Stomach (tissue), 9 donors: ENCODE measurements around the gene WFIKKN2. TPM values are rescaled to one million over a fixed set of nuclear protein-coding genes. Genes with fewer than 3 reads are reported as not detected.

Experiments
- DNase-seq, 2 donors: peaks; one replicate each; pipeline versions ENCODE4 v3.0.0 to v3.0.0-alpha.2; 2013 to 2019
- H3K27ac ChIP-seq, 5 donors: fragments of 200-600 bp in 4 of 5; sonication (generic) in 4 of 5; one replicate each; pipeline ENCODE4 v1.5.1; 2013 to 2019; ENCODE audit warnings: mild to moderate bottlenecking in 1 of 5, moderate library complexity in 1 of 5
- H3K27me3 ChIP-seq, 3 donors: fragments of 200-600 bp; sonication (generic); one replicate each; pipeline ENCODE4 v1.5.1; 2017 to 2019; ENCODE audit warnings: mixed run types in 1 of 3
- H3K36me3 ChIP-seq, 4 donors: fragments of 200-600 bp; sonication (generic); 1 replicate in 3 of 4; 2 replicates in 1 of 4; pipeline ENCODE4 v1.5.1; 2016 to 2019
- H3K4me1 ChIP-seq, 4 donors: fragments of 200-600 bp; sonication (generic); one replicate each; pipeline ENCODE4 v1.5.1; 2016 to 2019
- H3K4me3 ChIP-seq, 4 donors: fragments of 200-600 bp; sonication (generic) in 3 of 4; one replicate each; pipeline ENCODE4 v1.5.1; 2016 to 2019; ENCODE audit warnings: mild to moderate bottlenecking in 1 of 4
- H3K9me3 ChIP-seq, 4 donors: fragments of 200-600 bp; sonication (generic); one replicate each; pipeline ENCODE4 v1.5.1; 2016 to 2019
- CTCF ChIP-seq, 7 experiments: fragments of 450-650 bp in 4 of 7; fragments of 200-600 bp in 3 of 7; sonication (generic) in 3 of 7; IDR thresholded peaks; one replicate each; pipeline ENCODE4 v1.5.1; 2016 to 2019; ENCODE audit warnings: antibody characterized with exemption in 7 of 7, control low read depth in 2 of 7, mild to moderate bottlenecking in 1 of 7
- EP300 ChIP-seq: sonication (generic); formaldehyde crosslinking; IDR thresholded peaks from one replicate; pipeline ENCODE4 v1.6.1; 2017; ENCODE audit warnings: antibody characterized with exemption
- POLR2A ChIP-seq, 4 donors: fragments of 450-650 bp; IDR thresholded peaks; one replicate each; pipeline ENCODE4 v1.6.1; 2016; ENCODE audit warnings: antibody characterized with exemption in 4 of 4, control low read depth in 2 of 4, mild to moderate bottlenecking in 1 of 4, moderate library complexity in 1 of 4
- POLR2AphosphoS5 ChIP-seq, 3 donors: sonication (generic); formaldehyde crosslinking; IDR thresholded peaks; one replicate each; pipeline ENCODE4 v1.6.1; 2016; ENCODE audit warnings: antibody characterized with exemption in 3 of 3
- WGBS, 5 donors: extraction: QIAGEN DNeasy Blood & Tissue Kit in 3 of 5; methylation state at CpG; one replicate each; pipeline versions ENCODE4 v1.1.5 to v1.1.7; 2013 to 2018; 5-methylcytosine and 5-hydroxymethylcytosine counted together
- intact Hi-C: fragments of 100-400 bp; cut with DNase I; formaldehyde crosslinking; loops from one replicate; pipeline ENCODE4 v1.15.1; 2023; ENCODE audit warnings: low total_unique reads
- polyA plus RNA-seq, 3 donors: library from polyadenylated mRNA; stranded (reverse); fragments of 200-250 nt; gene quantifications; one replicate each; pipeline ENCODE4 v1.2.3, GENCODE V29; 2013
- total RNA-seq, 5 donors: library from RNA; depleted of rRNA; stranded (reverse); fragments of >200 nt; gene quantifications; one replicate each; pipeline versions ENCODE4 v1.1.0 to v1.2.3, GENCODE V29; 2014 to 2016
- donor health status: healthy with polysubstance abuse.
- donor health status: Bipolar disorder and iron deficiency.
- donor health status: healthy.

WFIKKN2 gene
- total and polyA plus RNA-seq, 8 donors: 0.05 to 0.46 (median 0.21) TPM; not detected in 4

GRCh38 chr17:50865060-50865867, 29.9 kb downstream of the WFIKKN2 start:
- no peak for TF ChIP-seq EP300
- peak in 1 of 4 donors; percentile 35 for TF ChIP-seq POLR2A (IDR thresholded peaks at IDR 0.05)
- peak in 2 of 3 donors; percentile 45 to 51 for TF ChIP-seq POLR2AphosphoS5 (IDR thresholded peaks at IDR 0.05)
- peak; percentile 64 to 81 for DNase-seq
- Histone ChIP-seq H3K4me3 (peak overlapping the region; percentile 84 to 99 (median 95)), H3K36me3 (peaks cover 22 to 31% (median 28%) of the 10 kb centered on the region in 4 donors), H3K9me3 (no peaks in the 10 kb centered on the region), H3K27ac (peak overlapping the region; percentile 99 to 100 (median 100)), H3K4me1 (peaks cover 30 to 56% (median 43%) of the 10 kb centered on the region in 4 donors), H3K27me3 (no peaks in the 10 kb centered on the region)
- WGBS, 5 donors: 0 to 1% (median 1%) methylated on average over 15 to 50 of the region's 50 CpGs
- intact Hi-C loops: no loop called here

GRCh38 chr17:50865868-50866260, 30.5 kb downstream of the WFIKKN2 start:
- peak overlapping the region; percentile 99 to 100 (median 100) for H3K27ac ChIP-seq
- DNase-seq: no peak
- H3K9me3 ChIP-seq: no peaks in the 10 kb centered on the region
- H3K36me3 ChIP-seq: peaks cover 22 to 29% (median 27%) of the 10 kb centered on the region in 4 donors
- 0% methylated on average over 3 to 53 of the region's 53 CpGs; no CpG with 5 or more reads in 1 of the 5 donors for WGBS, 5 donors
- H3K27me3 ChIP-seq: no peaks in the 10 kb centered on the region
- peak overlapping the region; percentile 84 to 99 (median 95) for H3K4me3 ChIP-seq
- H3K4me1 ChIP-seq: peaks cover 30 to 56% (median 40%) of the 10 kb centered on the region in 4 donors
- TF ChIP-seq POLR2AphosphoS5 (IDR thresholded peaks at IDR 0.05): no peak
- TF ChIP-seq CTCF (IDR thresholded peaks at IDR 0.05): no peak
- no peak for TF ChIP-seq EP300
- TF ChIP-seq POLR2A (IDR thresholded peaks at IDR 0.05): no peak
- intact Hi-C loops: no loop called here

GRCh38 chr17:50866261-50866949, 31.0 kb downstream of the WFIKKN2 start, which contains the start of gene TOB1:
TOB1 (minus strand) TSS chr17:50866354; CDS start chr17:50864017, 2,337 bp downstream.
- DNase-seq: peak; percentile 98 to 99
- Histone ChIP-seq H3K4me1 (peaks cover 31 to 56% (median 42%) of the 10 kb centered on the region in 4 donors), H3K9me3 (no peaks in the 10 kb centered on the region), H3K4me3 (peak within 1 kb of the TSS; percentile 84 to 99 (median 95)), H3K36me3 (peaks cover 22 to 24% (median 23%) of the 10 kb centered on the region in 4 donors), H3K27ac (peak within 1 kb of the TSS; percentile 99 to 100 (median 100)), H3K27me3 (no peaks in the 10 kb centered on the region)
- WGBS, 5 donors: 0 to 1% (median 0%) methylated on average over 21 to 75 of the region's 75 CpGs
- intact Hi-C loops: no loop called here
- TF ChIP-seq POLR2A (IDR thresholded peaks at IDR 0.05): peak in 3 of 4 donors; percentile 87 to 97 (median 95)
- no peak for TF ChIP-seq CTCF (IDR thresholded peaks at IDR 0.05)
- peak; percentile 96 to 100 (median 100) for TF ChIP-seq POLR2AphosphoS5 (IDR thresholded peaks at IDR 0.05)
- no peak for TF ChIP-seq EP300

- 0 to 1% (median 0%) methylated on average over 28 of the region's 28 CpGs for WGBS, 5 donors
- H3K9me3 ChIP-seq: no peaks in the 10 kb centered on the region
- peaks cover 31 to 56% (median 45%) of the 10 kb centered on the region in 4 donors for H3K4me1 ChIP-seq
- peak overlapping the region; percentile 84 to 99 (median 95) for H3K4me3 ChIP-seq
- H3K36me3 ChIP-seq: peaks cover 17 to 18% (median 18%) of the 10 kb centered on the region in 4 donors
- intact Hi-C loops: no loop called here
- peak; percentile 68 to 88 for DNase-seq
- peak overlapping the region; percentile 96 to 100 (median 99) for H3K27ac ChIP-seq
- TF ChIP-seq CTCF (IDR thresholded peaks at IDR 0.05): no peak
- no peak for TF ChIP-seq EP300
- no peak for TF ChIP-seq POLR2A (IDR thresholded peaks at IDR 0.05)
- TF ChIP-seq POLR2AphosphoS5 (IDR thresholded peaks at IDR 0.05): no peak
- no peaks in the 10 kb centered on the region for H3K27me3 ChIP-seq
These were observed 31.6 kb downstream of the WFIKKN2 start for GRCh38 chr17:50866950-50867362.
